ENCODE results near the gene CHAMP1. TPM values are rescaled to one million over a fixed set of nuclear protein-coding genes. Genes with fewer than 3 reads are reported as not detected.
"Not testable (repeated sequence)": the region's sequence is repeated elsewhere in the genome, so short reads cannot be mapped to it uniquely, and the experiment has no call there.

CHAMP1 gene
- total RNA-seq, 2 experiments from 2014 or later = 11.0 to 12.2 TPM

DNA sequence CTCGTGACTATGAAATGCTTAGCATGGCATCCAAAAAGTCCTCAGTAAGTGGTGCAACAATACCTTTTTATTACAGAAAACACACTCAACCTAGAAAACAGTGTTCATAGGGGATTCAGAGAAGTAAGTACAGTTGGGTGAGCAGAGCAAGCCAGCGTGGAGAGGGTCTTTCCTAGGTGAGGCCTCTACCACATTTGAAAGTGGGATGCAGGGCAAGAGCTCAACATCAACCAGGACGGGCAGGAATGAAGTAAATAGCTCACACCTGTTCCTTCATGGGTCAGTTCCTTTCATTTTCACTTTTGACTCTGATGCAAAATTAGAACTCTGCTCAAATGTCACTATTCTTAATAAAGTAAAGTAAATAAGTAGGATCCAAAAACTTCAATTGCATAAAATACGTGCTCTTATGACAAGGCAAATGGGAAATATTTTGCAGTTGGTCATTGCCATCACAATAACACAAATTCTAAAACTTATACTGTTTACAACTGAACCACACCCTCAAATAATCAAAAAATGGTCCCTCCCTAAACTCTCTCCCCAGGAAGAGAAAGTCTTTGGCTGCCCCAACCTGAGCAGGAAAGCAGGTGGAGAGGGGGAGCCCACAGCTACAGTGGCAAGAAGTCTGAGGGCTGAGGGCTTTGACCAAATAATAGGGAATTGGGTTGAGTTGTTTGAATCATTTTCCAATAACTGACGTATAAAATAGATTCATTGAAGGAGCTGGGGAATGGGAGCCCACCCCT, 20.2 kb downstream of the CHAMP1 start:
- Histone ChIP-seq H3K27me3 (ENCODE audit: control insufficient read depth in 1 of 2, insufficient read depth in 2 of 2, low read length in 2 of 2) (no peaks in the 10 kb centered on the region), H3K4me1 (ENCODE audit: insufficient read depth, low read length) (peaks cover 12% of the 10 kb centered on the region), H3K4me3 (ENCODE audit: low read length) (peak overlapping the region; percentile 33), H3K9me3 (ENCODE audit: control insufficient read depth in 1 of 2, insufficient read depth in 1 of 2, low read length in 2 of 2) (no peaks in the 10 kb centered on the region), H3K36me3 (ENCODE audit: insufficient read depth, low read length) (no peaks in the 10 kb centered on the region), H3K27ac (ENCODE audit: low read depth in 1 of 2, low read length in 2 of 2) (no peak overlapping the region)
- POLR2A ChIA-PET = no interaction called here
- H3K36me3 Mint-ChIP-seq (ENCODE audit: low read depth) = no peaks in the 10 kb centered on the region
- TF ChIP-seq, protein P1, sequence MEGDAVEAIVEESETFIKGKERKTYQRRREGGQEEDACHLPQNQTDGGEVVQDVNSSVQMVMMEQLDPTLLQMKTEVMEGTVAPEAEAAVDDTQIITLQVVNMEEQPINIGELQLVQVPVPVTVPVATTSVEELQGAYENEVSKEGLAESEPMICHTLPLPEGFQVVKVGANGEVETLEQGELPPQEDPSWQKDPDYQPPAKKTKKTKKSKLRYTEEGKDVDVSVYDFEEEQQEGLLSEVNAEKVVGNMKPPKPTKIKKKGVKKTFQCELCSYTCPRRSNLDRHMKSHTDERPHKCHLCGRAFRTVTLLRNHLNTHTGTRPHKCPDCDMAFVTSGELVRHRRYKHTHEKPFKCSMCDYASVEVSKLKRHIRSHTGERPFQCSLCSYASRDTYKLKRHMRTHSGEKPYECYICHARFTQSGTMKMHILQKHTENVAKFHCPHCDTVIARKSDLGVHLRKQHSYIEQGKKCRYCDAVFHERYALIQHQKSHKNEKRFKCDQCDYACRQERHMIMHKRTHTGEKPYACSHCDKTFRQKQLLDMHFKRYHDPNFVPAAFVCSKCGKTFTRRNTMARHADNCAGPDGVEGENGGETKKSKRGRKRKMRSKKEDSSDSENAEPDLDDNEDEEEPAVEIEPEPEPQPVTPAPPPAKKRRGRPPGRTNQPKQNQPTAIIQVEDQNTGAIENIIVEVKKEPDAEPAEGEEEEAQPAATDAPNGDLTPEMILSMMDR (IDR thresholded peaks at IDR 0.05) = no peak
- no peak for ATAC-seq (ENCODE audit: poor library complexity)
- no peak overlapping the region for H3K27ac Mint-ChIP-seq
- peak in 1 of 14 experiments; percentile 31 for DNase-seq
- H3K4me1 Mint-ChIP-seq (ENCODE audit: low read depth) = peaks cover 9% of the 10 kb centered on the region
- no peak overlapping the region for H3K4me3 Mint-ChIP-seq
- no peaks in the 10 kb centered on the region for H3K9me3 Mint-ChIP-seq
- CTCF ChIA-PET = interaction anchor here (2.9 kb wide), 1 partner anchor 53 kb away, joined by 11 read pairs; the partner anchor contains the start of gene UPF3A
- intact Hi-C loops (cut with DNase I, micrococcal nuclease) = no loop called here
- H3K27me3 Mint-ChIP-seq = no peaks in the 10 kb centered on the region

DNA sequence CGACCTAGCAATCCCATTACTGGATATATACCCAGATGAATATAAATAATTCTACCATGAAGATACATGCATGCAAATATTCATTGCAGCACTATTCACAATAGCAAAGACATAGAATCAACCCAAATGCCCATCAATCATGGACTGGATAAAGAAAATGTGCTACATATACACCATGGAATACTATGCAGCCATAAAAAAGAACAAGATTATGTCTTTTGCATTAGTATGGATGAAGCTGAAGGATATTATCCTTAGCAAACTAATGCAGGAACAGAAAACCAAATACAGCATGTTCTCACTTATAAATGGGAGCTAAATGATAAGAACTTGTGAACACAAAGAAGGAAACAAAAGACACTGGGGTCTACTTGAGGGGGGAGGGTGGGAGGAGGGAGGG, 22.2 kb downstream of the CHAMP1 start:
- H3K9me3 ChIP-seq (ENCODE audit: control insufficient read depth in 1 of 2, insufficient read depth in 1 of 2, low read length in 2 of 2); H3K27me3 ChIP-seq (ENCODE audit: control insufficient read depth in 1 of 2, insufficient read depth in 2 of 2, low read length in 2 of 2); H3K27ac ChIP-seq (ENCODE audit: low read depth in 1 of 2, low read length in 2 of 2); H3K4me3 Mint-ChIP-seq; H3K27me3 Mint-ChIP-seq; H3K36me3 Mint-ChIP-seq (ENCODE audit: low read depth); H3K4me3 ChIP-seq (ENCODE audit: low read length); H3K27ac Mint-ChIP-seq; intact Hi-C loops (cut with DNase I, micrococcal nuclease); H3K36me3 ChIP-seq (ENCODE audit: insufficient read depth, low read length); POLR2A ChIA-PET; DNase-seq; ATAC-seq (ENCODE audit: poor library complexity); H3K9me3 Mint-ChIP-seq; CTCF ChIA-PET: not testable (repeated sequence)
- peaks cover 15% of the 10 kb centered on the region for H3K4me1 Mint-ChIP-seq (ENCODE audit: low read depth)
- peaks cover 26% of the 10 kb centered on the region for H3K4me1 ChIP-seq (ENCODE audit: insufficient read depth, low read length)

DNA sequence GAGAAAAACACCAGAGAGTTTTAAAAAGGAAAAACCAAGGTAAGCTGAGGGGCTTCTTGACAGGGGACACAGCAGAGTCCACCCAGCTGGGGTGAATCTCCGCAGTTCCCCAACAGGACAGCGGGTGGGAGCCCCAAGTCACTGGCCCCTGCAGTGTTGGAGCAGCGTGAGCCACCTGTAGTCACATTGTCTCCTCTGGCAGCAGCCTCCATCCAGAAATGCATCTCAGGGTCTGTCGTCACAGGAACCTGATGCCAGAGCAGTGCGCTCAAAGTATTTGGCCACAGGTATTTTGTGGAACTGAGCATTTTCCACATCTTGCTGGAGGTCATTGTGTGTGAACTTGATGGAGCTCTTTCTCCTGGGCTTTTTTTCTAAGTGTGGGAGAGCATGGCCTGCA, 24.7 kb downstream of the CHAMP1 start:
- ATAC-seq (ENCODE audit: poor library complexity) (no peak), DNase-seq (no peak)
- H3K36me3 Mint-ChIP-seq (ENCODE audit: low read depth) = no peaks in the 10 kb centered on the region
- H3K4me3 ChIP-seq (ENCODE audit: low read length) = no peak overlapping the region
- CTCF ChIA-PET = interaction anchor here (2.4 kb wide), 1 partner anchor 59 kb away, joined by 5 read pairs; no protein-coding TSS in a partner anchor
- peaks cover 12% of the 10 kb centered on the region for H3K27me3 Mint-ChIP-seq
- H3K27ac Mint-ChIP-seq = no peak overlapping the region
- no peaks in the 10 kb centered on the region for H3K27me3 ChIP-seq (ENCODE audit: control insufficient read depth in 1 of 2, insufficient read depth in 2 of 2, low read length in 2 of 2)
- H3K9me3 ChIP-seq (ENCODE audit: control insufficient read depth in 1 of 2, insufficient read depth in 1 of 2, low read length in 2 of 2) = no peaks in the 10 kb centered on the region
- H3K9me3 Mint-ChIP-seq = no peaks in the 10 kb centered on the region
- H3K4me1 Mint-ChIP-seq (ENCODE audit: low read depth) = peaks cover 10% of the 10 kb centered on the region
- H3K27ac ChIP-seq (ENCODE audit: low read depth in 1 of 2, low read length in 2 of 2) = no peak overlapping the region
- peaks cover 22% of the 10 kb centered on the region for H3K4me1 ChIP-seq (ENCODE audit: insufficient read depth, low read length)
- H3K36me3 ChIP-seq (ENCODE audit: insufficient read depth, low read length) = no peaks in the 10 kb centered on the region
- POLR2A ChIA-PET = no interaction called here
- TF ChIP-seq, protein P1 (IDR thresholded peaks at IDR 0.05) = no peak
- no peak overlapping the region for H3K4me3 Mint-ChIP-seq
- intact Hi-C loops (cut with DNase I, micrococcal nuclease) = no loop called here

Data from CD4-positive, alpha-beta T cell (primary cell).